ENCODE data around the gene ACTRT2.

DNA sequence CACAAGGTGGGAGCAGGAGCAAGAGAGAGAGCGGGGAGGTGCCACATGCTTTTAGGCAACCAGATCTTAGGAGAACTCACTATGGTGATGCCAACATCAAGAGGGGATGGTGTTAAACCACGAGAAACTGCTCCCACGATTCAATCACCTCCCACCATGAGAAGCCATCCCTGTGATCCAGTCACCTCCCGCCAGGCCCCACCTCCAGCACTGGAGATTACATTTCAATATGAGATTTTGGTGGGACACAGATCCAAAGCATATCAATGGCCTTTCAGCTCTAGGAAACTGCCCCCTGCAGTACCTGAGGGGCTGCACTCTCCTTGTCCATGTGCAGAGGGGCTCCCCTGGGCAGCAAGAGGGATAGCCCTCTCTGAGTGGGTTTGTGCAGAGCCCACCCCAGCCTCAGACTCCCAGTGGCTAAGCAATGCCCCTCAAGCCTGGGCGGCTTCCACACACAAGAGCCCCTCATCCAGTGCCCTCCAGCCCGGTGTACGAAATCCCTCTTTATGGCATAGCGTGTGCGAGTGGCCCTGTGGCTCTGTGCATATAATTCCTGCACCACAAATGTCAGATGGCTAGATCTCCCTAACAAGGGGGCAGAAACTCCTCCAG is 32.2 kb downstream of the ACTRT2 start:
- TF ChIP-seq EZH2 (IDR thresholded peaks at IDR 0.05; ENCODE audit: insufficient read depth, poor library complexity, severe bottlenecking) (no peak), EZH2phosphoT487 (IDR thresholded peaks at IDR 0.05; ENCODE audit: insufficient read depth, low read depth) (no peak)
